COLO668 (cell line): Measurements from ENCODE around the gene GNG7.

Source experiments
- DNase-seq: peaks from one replicate; lab custom pipeline; 2025; ENCODE audit not compliant: unreplicated experiment; lab: John Stamatoyannopoulos, UW

GNG7 gene

DNA sequence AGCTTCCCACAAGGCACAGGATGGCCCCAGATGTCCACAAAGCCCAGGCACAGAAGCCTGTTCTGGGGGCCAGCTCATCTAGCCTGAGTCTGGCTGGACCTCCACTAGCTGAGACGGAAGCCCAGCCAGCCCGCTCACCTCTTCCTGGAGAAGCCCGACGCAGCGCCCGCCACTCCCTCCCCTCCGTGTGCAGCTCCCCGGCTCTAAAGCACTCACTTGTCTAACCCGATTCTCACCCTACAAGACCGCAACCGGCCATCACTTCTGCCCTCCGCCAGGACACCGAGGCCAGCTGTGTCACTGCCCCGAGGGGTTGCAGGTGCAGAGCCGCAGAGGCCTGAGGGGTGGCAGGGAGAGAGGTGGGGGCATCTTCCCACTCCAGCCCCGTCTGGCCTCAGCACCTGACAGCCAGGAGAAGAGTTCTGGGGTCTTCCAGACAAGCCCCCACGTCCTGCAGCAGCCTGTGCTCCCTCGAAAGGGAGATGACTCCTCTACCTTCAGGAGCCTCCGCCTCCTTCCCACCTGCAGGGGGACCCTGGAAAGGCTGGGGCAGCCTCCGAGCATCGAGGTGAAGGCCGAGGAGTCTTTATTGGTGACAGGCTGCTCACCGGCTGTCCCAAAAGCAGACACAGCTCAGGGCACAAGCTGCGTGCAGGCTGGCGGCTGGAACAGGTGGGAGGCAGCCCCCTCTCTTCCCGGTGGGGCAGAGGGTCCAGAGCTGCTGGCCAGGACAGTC, 24.6 kb upstream of the GNG7 start:
- no peak for DNase-seq

DNA sequence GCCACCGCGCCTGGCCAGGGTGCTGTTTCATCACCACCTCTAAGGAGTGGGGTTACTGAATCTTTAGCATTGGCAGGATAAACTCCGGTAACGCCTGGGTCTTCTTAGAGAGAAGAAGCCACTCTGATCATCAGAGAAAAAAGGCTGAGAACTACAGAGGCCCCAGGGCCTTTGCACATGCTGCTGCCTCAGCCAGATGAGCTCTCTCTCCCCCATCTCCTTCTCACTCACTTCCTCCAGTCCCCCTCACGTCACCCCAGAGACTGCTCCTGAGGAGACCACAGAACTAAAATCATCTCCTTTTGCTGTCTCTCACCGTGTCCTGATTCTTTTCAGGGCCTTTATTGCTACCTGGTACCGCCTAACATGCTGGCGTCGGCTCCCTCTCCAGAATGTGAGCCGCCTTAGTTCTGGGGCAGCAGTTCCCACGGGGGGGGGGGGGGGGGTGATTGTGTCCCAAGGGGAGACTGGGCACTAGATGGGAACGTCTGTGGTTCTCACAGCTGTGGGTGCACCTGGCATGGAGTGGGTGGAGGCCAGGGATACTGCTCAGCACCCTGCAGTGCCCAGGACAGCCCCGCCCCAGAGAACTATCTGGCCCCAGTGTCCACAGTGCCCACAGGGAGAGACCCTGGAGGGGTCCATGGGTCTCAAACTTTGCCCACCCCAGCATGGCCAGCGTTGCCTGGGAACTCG, 23.8 kb upstream of the GNG7 start:
- DNase-seq: no peak

GRCh38 chr19:2724148-2724557, 21.7 kb upstream of the GNG7 start:
- DNase-seq: no peak

- DNase-seq: no peak
Measured at GRCh38 chr19:2723747-2724146, 21.3 kb upstream of the GNG7 start.

GRCh38 chr19:2723345-2723715, 20.8 kb upstream of the GNG7 start:
- no peak for DNase-seq

GRCh38 chr19:2722541-2723344, 20.2 kb upstream of the GNG7 start:
- no peak for DNase-seq

- no peak for DNase-seq
Measured at GRCh38 chr19:2721570-2722540, 19.4 kb upstream of the GNG7 start.

- no peak for DNase-seq
Measured at GRCh38 chr19:2720777-2721569, 18.5 kb upstream of the GNG7 start, which contains the start of gene DIRAS1. Gene DIRAS1, minus strand, starts transcription at chr19:2721372. Its CDS starts 3,566 bp downstream, at chr19:2717806.

- no peak for DNase-seq
Measured at GRCh38 chr19:2719920-2720776, 17.7 kb upstream of the GNG7 start.

DNA sequence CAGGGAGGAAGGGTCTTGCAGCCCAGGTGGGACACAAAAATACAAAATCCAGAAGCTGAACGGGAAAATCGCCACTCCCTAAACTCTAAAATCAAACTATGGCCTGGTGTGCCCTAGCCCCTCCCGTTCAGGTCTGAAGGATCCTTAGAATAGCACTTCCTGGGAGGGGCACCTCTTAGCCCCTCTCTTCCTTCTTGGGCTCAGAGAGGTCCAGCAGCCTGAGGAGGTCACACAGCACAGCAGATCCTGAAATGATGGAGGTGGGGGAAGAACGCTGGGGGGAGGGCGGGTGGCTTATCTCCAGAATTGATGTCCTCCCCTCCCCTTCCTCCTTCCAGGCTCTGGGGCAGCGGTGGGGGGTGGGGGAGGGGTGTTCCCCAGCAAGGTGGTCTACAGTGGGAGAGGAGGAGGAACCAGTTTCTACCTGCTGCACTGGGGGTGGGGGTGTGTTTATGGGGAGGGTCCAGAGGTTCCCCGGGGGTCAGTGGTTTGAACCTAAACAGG, 16.8 kb upstream of the GNG7 start:
- no peak for DNase-seq

DNA sequence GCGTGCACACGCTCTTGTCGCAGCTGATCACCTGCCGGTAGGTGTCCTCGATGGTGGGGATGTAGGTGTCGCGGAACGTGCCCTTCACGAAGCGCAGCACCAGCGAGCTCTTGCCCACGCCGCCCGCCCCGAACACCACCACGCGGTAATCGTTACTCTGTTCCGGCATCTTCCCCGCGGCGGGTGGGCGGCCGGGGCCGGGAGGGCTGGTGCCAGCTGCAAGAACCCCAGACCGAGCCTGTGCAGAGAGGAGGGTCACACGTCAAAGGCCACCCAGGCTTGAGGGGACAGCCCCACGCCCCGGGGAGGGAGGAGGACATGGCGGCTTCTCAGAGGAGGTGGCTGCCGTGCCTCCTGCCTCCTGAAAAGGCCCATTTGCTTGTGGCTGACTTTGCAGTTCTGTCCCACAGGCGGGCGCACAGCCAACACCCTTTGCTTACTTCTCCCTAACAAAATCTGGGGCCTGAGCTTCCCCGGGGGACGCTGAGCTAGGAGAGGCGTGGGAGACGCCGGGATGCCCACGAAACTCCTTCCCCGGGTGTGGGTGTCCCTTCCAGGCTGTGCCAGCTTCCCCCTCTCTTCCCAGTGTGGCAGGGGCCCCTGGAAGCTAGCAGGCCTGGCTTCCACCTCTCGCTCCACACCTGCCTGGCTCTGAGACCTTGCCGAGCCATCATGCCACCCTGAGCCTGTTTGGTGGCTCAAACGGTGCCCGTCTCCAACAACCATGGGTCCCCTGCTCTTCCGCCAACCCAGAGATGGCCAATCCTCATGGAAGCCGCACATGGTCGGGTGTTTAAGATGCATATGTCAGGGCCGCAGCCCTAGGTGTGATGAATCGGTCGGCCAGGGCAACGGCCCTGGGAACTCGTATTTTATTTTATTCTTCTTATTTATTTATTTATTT, 15.4 kb upstream of the GNG7 start:
- DNase-seq: no peak

GRCh38 chr19:2716722-2717637, 14.5 kb upstream of the GNG7 start:
- no peak for DNase-seq

- no peak for DNase-seq
Measured at GRCh38 chr19:2716275-2716650, 13.8 kb upstream of the GNG7 start.

DNA sequence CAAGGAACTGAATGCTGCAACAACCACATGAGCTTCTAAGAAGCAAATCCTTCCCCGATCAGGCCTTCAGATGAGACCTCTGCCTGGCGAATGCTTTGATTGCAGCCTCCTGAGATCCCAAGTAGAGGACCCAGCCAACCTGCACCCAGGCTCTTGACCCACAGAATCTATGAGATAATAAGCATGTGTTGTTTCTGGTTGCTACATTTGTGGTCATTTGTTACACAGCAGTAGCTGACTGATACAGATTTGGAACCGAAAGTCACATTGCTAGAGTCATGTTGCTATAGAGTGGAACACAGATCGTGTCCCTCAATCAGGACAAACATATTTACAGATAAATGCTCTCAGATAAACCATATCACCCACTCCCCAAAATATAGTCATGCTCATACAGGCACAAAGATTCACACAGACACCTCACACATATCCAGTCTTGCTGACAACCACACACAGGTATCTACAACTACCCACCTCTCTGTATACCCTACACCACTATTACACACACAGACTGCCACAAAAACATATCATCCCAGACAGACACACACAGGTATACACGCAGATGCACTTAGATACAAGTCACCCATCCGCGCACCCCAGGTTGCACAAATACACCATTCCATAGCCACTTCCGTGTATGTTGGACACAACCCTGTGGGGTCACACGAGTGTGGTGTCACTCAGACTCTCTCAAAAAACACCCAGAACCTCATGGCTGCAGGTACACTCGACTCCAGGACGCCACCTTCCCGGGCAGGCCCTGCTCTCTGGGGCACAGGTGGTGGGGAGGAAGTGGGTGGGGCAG, 13.2 kb upstream of the GNG7 start:
- no peak for DNase-seq

GRCh38 chr19:2714531-2715269, 12.2 kb upstream of the GNG7 start:
- DNase-seq: no peak
